Brain microvascular endothelial cell (primary cell): ENCODE results near the gene DAZAP1.

Source experiments
- DNase-seq: peaks from one replicate; pipeline ENCODE4 v3.0.0-alpha.2; 2020
- H3K27ac ChIP-seq: fragments of 250-450 bp; sonication (Bioruptor Pico); 2 replicates; pipeline ENCODE4 v1.5.1; 2020; ENCODE audit warnings: mild to moderate bottlenecking, moderate library complexity
- H3K27me3 ChIP-seq: fragments of 250-450 bp; sonication (Bioruptor Pico); replicated peaks from 2 replicates; pipeline ENCODE4 v1.5.1; 2020; ENCODE audit warnings: mild to moderate bottlenecking
- H3K36me3 ChIP-seq: fragments of 250-450 bp; sonication (Bioruptor Pico); replicated peaks from 2 replicates; pipeline ENCODE4 v1.5.1; 2020; ENCODE audit warnings: mild to moderate bottlenecking
- H3K4me3 ChIP-seq: 2 replicates; pipeline ENCODE4 v1.5.1; 2011; ENCODE audit warnings: low read depth, mild to moderate bottlenecking, control low read depth, low read length, moderate library complexity
- in situ Hi-C: cut with HindIII; loops from 2 replicates; pipeline ENCODE4 v1.10.0; 2017; ENCODE audit warnings: low sequenced_read_pairs, low pct_ligation_motif_present
- TF ChIP-seq, protein P1 (sequence below): IDR thresholded peaks from 2 replicates; pipeline ENCODE4 v1.5.1; 2011; ENCODE audit warnings: low read depth, mild to moderate bottlenecking, moderate library complexity, low read length, control low read depth, inconsistent platforms; ENCODE audit errors: missing control alignments

The DAZAP1 gene

DNA sequence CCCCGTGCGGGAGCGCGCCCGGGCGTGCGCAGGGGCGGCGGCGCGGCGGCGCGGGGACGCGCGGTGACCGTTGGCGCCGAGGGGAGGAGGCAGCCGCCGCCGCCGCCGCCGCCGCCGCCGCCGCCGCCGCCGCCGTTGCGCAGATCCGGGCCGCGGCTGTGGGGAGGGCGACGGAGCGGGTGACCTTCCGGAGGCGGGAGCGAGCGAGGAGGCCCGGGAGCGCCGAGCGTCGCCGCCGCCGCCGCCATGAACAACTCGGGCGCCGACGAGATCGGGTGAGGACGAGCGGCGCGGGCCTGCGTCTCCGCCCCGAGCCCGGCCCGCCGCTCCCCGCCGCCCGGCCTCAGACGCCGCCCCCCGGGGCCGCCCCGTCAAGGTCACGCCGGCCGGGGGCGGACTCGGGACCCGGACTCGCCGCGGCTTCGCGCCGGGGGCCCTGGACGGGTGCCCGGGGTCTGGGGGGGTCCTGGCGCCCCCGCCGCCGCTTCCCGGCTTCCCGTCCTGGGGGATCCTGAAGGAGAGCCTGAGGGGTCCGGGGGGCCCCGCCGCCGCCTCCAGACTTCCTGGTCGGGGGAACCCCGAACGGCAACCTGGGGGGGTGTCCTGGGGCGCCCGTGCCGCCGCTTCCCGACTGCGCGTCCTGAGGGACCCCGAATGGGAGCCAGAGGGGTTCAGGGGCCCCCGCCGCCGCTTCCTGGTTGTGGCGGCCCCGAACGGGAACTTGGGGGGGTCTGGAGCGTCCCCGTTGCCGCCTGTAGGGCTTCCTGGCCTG lies at the start of gene DAZAP1:
TSS of gene DAZAP1 (plus strand) at position 59 of the 772 bp plus-strand sequence. CDS start at position 247, 188 bp downstream.
- Histone ChIP-seq H3K27ac (peak within 1 kb of the TSS; percentile 86), H3K4me3 (peak within 1 kb of the TSS; percentile 83), H3K36me3 (no peaks in the 10 kb centered on the region), H3K27me3 (no peaks in the 10 kb centered on the region)
- TF ChIP-seq, protein P1, sequence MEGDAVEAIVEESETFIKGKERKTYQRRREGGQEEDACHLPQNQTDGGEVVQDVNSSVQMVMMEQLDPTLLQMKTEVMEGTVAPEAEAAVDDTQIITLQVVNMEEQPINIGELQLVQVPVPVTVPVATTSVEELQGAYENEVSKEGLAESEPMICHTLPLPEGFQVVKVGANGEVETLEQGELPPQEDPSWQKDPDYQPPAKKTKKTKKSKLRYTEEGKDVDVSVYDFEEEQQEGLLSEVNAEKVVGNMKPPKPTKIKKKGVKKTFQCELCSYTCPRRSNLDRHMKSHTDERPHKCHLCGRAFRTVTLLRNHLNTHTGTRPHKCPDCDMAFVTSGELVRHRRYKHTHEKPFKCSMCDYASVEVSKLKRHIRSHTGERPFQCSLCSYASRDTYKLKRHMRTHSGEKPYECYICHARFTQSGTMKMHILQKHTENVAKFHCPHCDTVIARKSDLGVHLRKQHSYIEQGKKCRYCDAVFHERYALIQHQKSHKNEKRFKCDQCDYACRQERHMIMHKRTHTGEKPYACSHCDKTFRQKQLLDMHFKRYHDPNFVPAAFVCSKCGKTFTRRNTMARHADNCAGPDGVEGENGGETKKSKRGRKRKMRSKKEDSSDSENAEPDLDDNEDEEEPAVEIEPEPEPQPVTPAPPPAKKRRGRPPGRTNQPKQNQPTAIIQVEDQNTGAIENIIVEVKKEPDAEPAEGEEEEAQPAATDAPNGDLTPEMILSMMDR = no peak
- in situ Hi-C loops = no loop called here
- no peak for DNase-seq

DNA sequence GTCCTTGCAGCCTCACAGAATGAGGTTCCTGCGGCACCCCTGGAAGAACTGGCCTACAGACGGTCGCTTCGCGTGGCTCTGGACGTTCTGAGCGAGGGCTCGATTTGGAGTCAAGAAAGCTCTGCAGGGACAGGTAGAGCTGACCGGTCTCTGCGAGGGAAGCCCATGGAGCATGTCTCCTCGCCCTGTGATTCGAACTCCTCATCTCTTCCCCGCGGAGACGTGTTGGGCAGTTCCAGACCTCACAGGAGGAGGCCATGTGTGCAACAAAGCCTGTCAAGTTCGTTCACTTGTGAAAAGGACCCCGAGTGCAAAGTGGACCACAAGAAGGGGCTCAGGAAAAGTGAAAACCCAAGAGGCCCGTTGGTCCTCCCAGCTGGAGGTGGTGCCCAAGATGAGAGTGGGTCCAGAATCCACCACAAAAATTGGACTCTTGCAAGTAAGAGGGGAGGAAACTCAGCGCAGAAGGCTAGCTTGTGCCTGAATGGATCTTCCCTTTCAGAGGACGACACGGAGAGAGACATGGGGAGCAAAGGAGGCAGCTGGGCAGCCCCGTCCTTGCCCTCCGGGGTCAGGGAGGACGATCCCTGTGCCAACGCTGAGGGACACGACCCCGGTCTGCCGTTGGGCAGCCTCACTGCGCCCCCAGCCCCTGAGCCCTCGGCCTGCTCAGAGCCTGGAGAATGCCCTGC lies 47.1 kb upstream of the DAZAP1 start:
- TF ChIP-seq, protein P1 = no peak
- Histone ChIP-seq H3K4me3 (peak overlapping the region; percentile 47), H3K27ac (peak overlapping the region; percentile 85), H3K36me3 (peaks cover 31% of the 10 kb centered on the region), H3K27me3 (no peaks in the 10 kb centered on the region)
- no peak for DNase-seq
- in situ Hi-C loops = no loop called here

GRCh38 chr19:1360818-1361461 lies 46.4 kb upstream of the DAZAP1 start:
- Histone ChIP-seq H3K27me3 (no peaks in the 10 kb centered on the region), H3K4me3 (peak overlapping the region; percentile 47), H3K27ac (peak overlapping the region; percentile 85), H3K36me3 (peaks cover 35% of the 10 kb centered on the region)
- TF ChIP-seq, protein P1 = no peak
- DNase-seq = peak; percentile 49
- in situ Hi-C loops = no loop called here

- DNase-seq = peak; percentile 69
- peaks cover 41% of the 10 kb centered on the region for H3K36me3 ChIP-seq
Observed at GRCh38 chr19:1361601-1362386, 45.6 kb upstream of the DAZAP1 start.

More at GRCh38 chr19:1361601-1362386, 45.6 kb upstream of the DAZAP1 start:
- in situ Hi-C loops = no loop called here
- Histone ChIP-seq H3K4me3 (peak overlapping the region; percentile 47), H3K27ac (peak overlapping the region; percentile 85), H3K27me3 (no peaks in the 10 kb centered on the region)
- TF ChIP-seq, protein P1 = no peak
